ENCODE results near the gene FLNC.
A peak's percentile ranks its signal among the peaks of the same experiment; 100 is the strongest.

The FLNC gene

GRCh38 chr7:128902761-128903585, 72.8 kb downstream of the FLNC start:
- no peak for DNase-seq

GRCh38 chr7:128903621-128904361, 73.6 kb downstream of the FLNC start:
- no peak for DNase-seq

GRCh38 chr7:128904381-128905197, 74.4 kb downstream of the FLNC start:
- DNase-seq: peak; percentile 32

GRCh38 chr7:128906001-128906765, 76.0 kb downstream of the FLNC start:
- DNase-seq: no peak

GRCh38 chr7:128906766-128907559, 76.8 kb downstream of the FLNC start:
- no peak for DNase-seq
